H1 (cell line): ENCODE measurements around the gene VPS54. TPM values are rescaled to one million over a fixed set of nuclear protein-coding genes. Genes with fewer than 3 reads are reported as not detected.

Experiments used
- CHD7 ChIP-seq: fragments of 300-600 bp; sonication (generic); IDR thresholded peaks from 2 replicates; pipeline ENCODE4 v1.7.1; 2012; ENCODE audit warnings: low read length, moderate library complexity, mild to moderate bottlenecking, inconsistent platforms; ENCODE audit not compliant: insufficient replicate concordance
- CTCF ChIP-seq, 3 experiments: IDR thresholded peaks; 1 replicate in 2 of 3; 2 replicates in 1 of 3; pipeline versions ENCODE4 v1.5.1 to v1.6.1; 2011; ENCODE audit warnings: low read length in 3 of 3, mild to moderate bottlenecking in 3 of 3, inconsistent platforms in 2 of 3, low read depth in 1 of 3, moderate library complexity in 1 of 3; ENCODE audit not compliant: insufficient read depth in 1 of 3; ENCODE audit errors: control extremely low read depth in 1 of 3
- EP300 ChIP-seq, 2 experiments: IDR thresholded peaks; 1 replicate in 1 of 2; 2 replicates in 1 of 2; pipeline ENCODE4 v1.6.1; 2011 to 2012; ENCODE audit warnings: low read depth in 2 of 2, low read length in 2 of 2, mild to moderate bottlenecking in 2 of 2, borderline replicate concordance in 1 of 2, inconsistent platforms in 1 of 2, moderate library complexity in 1 of 2
- FOSL1 ChIP-seq: IDR thresholded peaks from 2 replicates; pipeline ENCODE4 v1.6.1; 2011; ENCODE audit warnings: mild to moderate bottlenecking, low read depth, low read length, moderate library complexity; ENCODE audit not compliant: insufficient read depth
- HDAC6 ChIP-seq: IDR thresholded peaks from one replicate; pipeline ENCODE4 v1.7.1; 2012; ENCODE audit warnings: low read depth, mild to moderate bottlenecking, inconsistent platforms, low read length, moderate library complexity
- POLR2AphosphoS5 ChIP-seq: IDR thresholded peaks from 2 replicates; pipeline ENCODE4 v1.6.1; 2011; ENCODE audit warnings: low read depth, low read length
- SIRT6 ChIP-seq: IDR thresholded peaks from one replicate; pipeline ENCODE4 v1.7.1; 2012; ENCODE audit warnings: low read length, inconsistent platforms
- SP1 ChIP-seq: IDR thresholded peaks from 2 replicates; pipeline ENCODE4 v1.6.1; 2011; ENCODE audit warnings: low read depth, low read length
- polyA plus RNA-seq, 7 experiments: library from polyadenylated mRNA; depleted of rRNA in 3 of 7; stranded (reverse) in 5 of 7; unstranded in 2 of 7; fragments of >200 nt in 5 of 7; fragments of 200-250 nt in 2 of 7; gene quantifications; 1 replicate in 5 of 7; 2 replicates in 1 of 7; 4 replicates in 1 of 7; pipeline versions ENCODE4 v1.2.1 to v1.2.3, GENCODE V29; 2011 to 2013; ENCODE audit warnings: missing spikeins in 2 of 7, mixed read lengths in 2 of 7
- total RNA-seq: library from RNA; stranded (reverse); fragmentation: NEBNext Ultra II Directional; extraction: Animal tissue kit (Norgen Biotek cat#: 25700); gene quantifications from 2 replicates; pipeline ENCODE4 v1.2.1, GENCODE V29; 2021

Gene VPS54
- total and polyA plus RNA-seq, 2 of the 8 experiments (the other 6 are each of a cell fraction or from before 2014, with no cell fraction given) = 3.6 to 13.2 TPM

GRCh38 chr2:63983986-63984605 lies 35.1 kb downstream of the VPS54 start (continued):
- no peak for TF ChIP-seq CHD7
- TF ChIP-seq CTCF (IDR thresholded peaks at IDR 0.05; ENCODE audit: control extremely low read depth in 1 of 3, insufficient read depth in 1 of 3, low read depth in 1 of 3, low read length in 3 of 3) = no peak
- TF ChIP-seq HDAC6 = no peak
- TF ChIP-seq POLR2AphosphoS5 = no peak
- TF ChIP-seq SP1 = no peak
- TF ChIP-seq SIRT6 = no peak
- TF ChIP-seq FOSL1 = no peak
- TF ChIP-seq EP300 (IDR thresholded peaks at IDR 0.05; ENCODE audit: borderline replicate concordance in 1 of 2, low read depth in 2 of 2, low read length in 2 of 2) = no peak
